ENCODE measurements around the gene AGTRAP.

The AGTRAP gene

GRCh38 chr1:11784993-11785769 lies 49.2 kb downstream of the AGTRAP start (continued):
- no peak for TF ChIP-seq REST (tag by site-specific recombination; IDR thresholded peaks at IDR 0.05)
- TF ChIP-seq PRDM2 (tag by site-specific recombination; IDR thresholded peaks at IDR 0.05; ENCODE audit: borderline replicate concordance), result no peak
- no peak for TF ChIP-seq ZNF280C (tag by site-specific recombination; IDR thresholded peaks at IDR 0.05)
- TF ChIP-seq ZNF202 (tag by site-specific recombination; IDR thresholded peaks at IDR 0.05; ENCODE audit: borderline replicate concordance), result no peak
- TF ChIP-seq ZNF530 (tag by site-specific recombination; IDR thresholded peaks at IDR 0.05; ENCODE audit: low read depth), result no peak
- TF ChIP-seq ZBTB48 (tag by site-specific recombination; IDR thresholded peaks at IDR 0.05), result peak; percentile 47; the same call in 1 of the 2 replicates
- TF ChIP-seq ZNF184 (tag by site-specific recombination; IDR thresholded peaks at IDR 0.05), result no peak
- TF ChIP-seq GLIS2 (tag by site-specific recombination; IDR thresholded peaks at IDR 0.05), result peak; percentile 62; the same call in 1 of the 2 replicates
- TF ChIP-seq ZNF132 (tag by site-specific recombination; IDR thresholded peaks at IDR 0.05; ENCODE audit: borderline replicate concordance), result no peak
- no peak for TF ChIP-seq ZNF292 (tag by site-specific recombination; IDR thresholded peaks at IDR 0.05; ENCODE audit: borderline replicate concordance, low read depth)
- TF ChIP-seq TSHZ1 (tag by site-specific recombination; IDR thresholded peaks at IDR 0.05; ENCODE audit: borderline replicate concordance), result no peak
- TF ChIP-seq EGR2 (tag by site-specific recombination; IDR thresholded peaks at IDR 0.05; ENCODE audit: low read depth), result no peak
- no peak for TF ChIP-seq ZBTB49 (tag by site-specific recombination; IDR thresholded peaks at IDR 0.05; ENCODE audit: low read depth)
